ENCODE data around the gene NEK10.
A peak's percentile ranks its signal among the peaks of the same experiment; 100 is the strongest.
"Not testable (repeated sequence)": the region's sequence is repeated elsewhere in the genome, so short reads cannot be mapped to it uniquely, and the experiment has no call there.

The NEK10 gene

GRCh38 chr3:27312044-27312668, 57.0 kb downstream of the NEK10 start:
- DNase-seq: peak; percentile 59

- DNase-seq: no peak
Observed at GRCh38 chr3:27311400-27311799, 57.8 kb downstream of the NEK10 start.

GRCh38 chr3:27310688-27311087, 58.5 kb downstream of the NEK10 start:
- peak; percentile 32 for DNase-seq

- DNase-seq: no peak
Observed at GRCh38 chr3:27307566-27307965, 61.6 kb downstream of the NEK10 start.

- no peak for DNase-seq
Observed at GRCh38 chr3:27302891-27303290, 66.3 kb downstream of the NEK10 start.

GRCh38 chr3:27298981-27299380, 70.2 kb downstream of the NEK10 start:
- not testable (repeated sequence) for DNase-seq

GRCh38 chr3:27293939-27294338, 75.2 kb downstream of the NEK10 start:
- no peak for DNase-seq

GRCh38 chr3:27290760-27291159, 78.4 kb downstream of the NEK10 start:
- no peak for DNase-seq

GRCh38 chr3:27289769-27290413, 79.3 kb downstream of the NEK10 start:
- no peak for DNase-seq

- no peak for DNase-seq
Observed at GRCh38 chr3:27287052-27287451, 82.1 kb downstream of the NEK10 start.

- DNase-seq: not testable (repeated sequence)
Observed at GRCh38 chr3:27286467-27286866, 82.7 kb downstream of the NEK10 start.

GRCh38 chr3:27285668-27286067, 83.5 kb downstream of the NEK10 start:
- no peak for DNase-seq

GRCh38 chr3:27281671-27282150, 87.5 kb downstream of the NEK10 start:
- no peak for DNase-seq

GRCh38 chr3:27279123-27279522, 90.1 kb downstream of the NEK10 start:
- no peak for DNase-seq

GRCh38 chr3:27278383-27279055, 90.7 kb downstream of the NEK10 start:
- DNase-seq: no peak

GRCh38 chr3:27275441-27275990, 93.7 kb downstream of the NEK10 start:
- no peak for DNase-seq

- no peak for DNase-seq
Observed at GRCh38 chr3:27271890-27272289, 97.3 kb downstream of the NEK10 start.

GRCh38 chr3:27254896-27255295, 114.3 kb downstream of the NEK10 start:
- no peak for DNase-seq

- DNase-seq: peak; percentile 4
Observed at GRCh38 chr3:27253831-27254230, 115.4 kb downstream of the NEK10 start.

- no peak for DNase-seq
Observed at GRCh38 chr3:27253391-27253790, 115.8 kb downstream of the NEK10 start.

GRCh38 chr3:27252646-27253045, 116.5 kb downstream of the NEK10 start:
- no peak for DNase-seq

- no peak for DNase-seq
Observed at GRCh38 chr3:27244374-27244773, 124.8 kb downstream of the NEK10 start.

- no peak for DNase-seq
Observed at GRCh38 chr3:27239951-27240350, 129.2 kb downstream of the NEK10 start.

- no peak for DNase-seq
Observed at GRCh38 chr3:27228805-27229204, 140.4 kb downstream of the NEK10 start.
